ENCODE measurements around the gene CAMK1D. TPM values are rescaled to one million over a fixed set of nuclear protein-coding genes. Genes with fewer than 3 reads are reported as not detected.

The CAMK1D gene
- total and polyA plus RNA-seq, 2 experiments from 2014 or later: 4.6 to 7.2 TPM

GRCh38 chr10:12531305-12532220 lies 182.2 kb downstream of the CAMK1D start:
- Mint-ChIP-seq H3K4me1 (no peaks in the 10 kb centered on the region), H3K27me3 (ENCODE audit: insufficient read depth, low read depth, poor library complexity) (no peaks in the 10 kb centered on the region), H3K27ac (no peak overlapping the region), H3K9me3 (no peaks in the 10 kb centered on the region), H3K36me3 (ENCODE audit: low read depth) (no peaks in the 10 kb centered on the region), H3K4me3 (no peak overlapping the region)
- ATAC-seq (no peak), DNase-seq (ENCODE audit: low spot score) (no peak)
- H3K4me3 ChIP-seq: no peak overlapping the region
- no peaks in the 10 kb centered on the region for H3K27me3 ChIP-seq (ENCODE audit: insufficient read depth)
- TF ChIP-seq POLR2AphosphoS5 (IDR thresholded peaks at IDR 0.05; ENCODE audit: low read depth): no peak
- TF ChIP-seq ZNF331 (CRISPR knock-in tag; IDR thresholded peaks at IDR 0.05; ENCODE audit: low read depth): no peak
- TF ChIP-seq EZH2phosphoT487 (IDR thresholded peaks at IDR 0.05; ENCODE audit: unreplicated experiment): no peak
- TF ChIP-seq CTCF (conservative IDR thresholded peaks at IDR 0.05; ENCODE audit: low read depth in 2 of 2): no peak
- no peaks in the 10 kb centered on the region for H3F3A ChIP-seq (replicated peaks; ENCODE audit: low read depth)
- H3K4me1 ChIP-seq (ENCODE audit: insufficient read depth): no peaks in the 10 kb centered on the region
- H3K27ac ChIP-seq (ENCODE audit: low read depth): no peak overlapping the region
- H3K9me2 ChIP-seq (ENCODE audit: insufficient read depth): no peaks in the 10 kb centered on the region
- H4K20me1 ChIP-seq (replicated peaks; ENCODE audit: insufficient read depth): no peaks in the 10 kb centered on the region
- H3K79me2 ChIP-seq (replicated peaks; ENCODE audit: insufficient read depth): no peaks in the 10 kb centered on the region
- H3K4me2 ChIP-seq: no peak overlapping the region
- H3K36me3 ChIP-seq (ENCODE audit: insufficient read depth): no peaks in the 10 kb centered on the region
- H2AFZ ChIP-seq: no peak overlapping the region

- no peak overlapping the region for H3K4me2 ChIP-seq
- Mint-ChIP-seq H3K4me3 (no peak overlapping the region), H3K27me3 (ENCODE audit: insufficient read depth, low read depth, poor library complexity) (no peaks in the 10 kb centered on the region), H3K36me3 (ENCODE audit: low read depth) (no peaks in the 10 kb centered on the region), H3K4me1 (no peaks in the 10 kb centered on the region), H3K27ac (no peak overlapping the region), H3K9me3 (no peaks in the 10 kb centered on the region)
- H3K4me1 ChIP-seq (ENCODE audit: insufficient read depth): no peaks in the 10 kb centered on the region
- H3K27ac ChIP-seq (ENCODE audit: low read depth): no peak overlapping the region
- DNase-seq (ENCODE audit: low spot score): no peak
- no peaks in the 10 kb centered on the region for H4K20me1 ChIP-seq (replicated peaks; ENCODE audit: insufficient read depth)
- no peak overlapping the region for H2AFZ ChIP-seq
- no peaks in the 10 kb centered on the region for H3K9me2 ChIP-seq (ENCODE audit: insufficient read depth)
- no peak overlapping the region for H3K4me3 ChIP-seq
- no peaks in the 10 kb centered on the region for H3K27me3 ChIP-seq (ENCODE audit: insufficient read depth)
- no peaks in the 10 kb centered on the region for H3K36me3 ChIP-seq (ENCODE audit: insufficient read depth)
- H3K79me2 ChIP-seq (replicated peaks; ENCODE audit: insufficient read depth): no peaks in the 10 kb centered on the region
- no peaks in the 10 kb centered on the region for H3F3A ChIP-seq (replicated peaks; ENCODE audit: low read depth)
- TF ChIP-seq ZNF114 (CRISPR knock-in tag; IDR thresholded peaks at IDR 0.05): no peak
- TF ChIP-seq REST (IDR thresholded peaks at IDR 0.05; ENCODE audit: unreplicated experiment): no peak
- TF ChIP-seq NANOG (IDR thresholded peaks at IDR 0.05; ENCODE audit: borderline replicate concordance): no peak
- ATAC-seq: no peak
These were observed 183.8 kb downstream of the CAMK1D start for GRCh38 chr10:12533151-12533550.
